HFF-Myc (cell line): ENCODE results near the gene FCER2.
A peak's percentile ranks its signal among the peaks of the same experiment; 100 is the strongest.

Source experiments
- DNase-seq: peaks from one replicate; pipeline ENCODE4 v3.0.0-alpha.2; 2011; ENCODE audit warnings: low read depth; ENCODE audit errors: extremely low read depth
- H3K4me3 ChIP-seq: replicated peaks from 2 replicates; pipeline ENCODE4 v1.5.1; 2011; ENCODE audit warnings: low read depth, mild to moderate bottlenecking, control low read depth, low read length
- TF ChIP-seq, protein P1 (sequence below): IDR thresholded peaks from 2 replicates; pipeline ENCODE4 v1.5.1; 2012; ENCODE audit warnings: mild to moderate bottlenecking, low read depth, low read length, control low read depth; ENCODE audit errors: missing control alignments

The FCER2 gene

DNA sequence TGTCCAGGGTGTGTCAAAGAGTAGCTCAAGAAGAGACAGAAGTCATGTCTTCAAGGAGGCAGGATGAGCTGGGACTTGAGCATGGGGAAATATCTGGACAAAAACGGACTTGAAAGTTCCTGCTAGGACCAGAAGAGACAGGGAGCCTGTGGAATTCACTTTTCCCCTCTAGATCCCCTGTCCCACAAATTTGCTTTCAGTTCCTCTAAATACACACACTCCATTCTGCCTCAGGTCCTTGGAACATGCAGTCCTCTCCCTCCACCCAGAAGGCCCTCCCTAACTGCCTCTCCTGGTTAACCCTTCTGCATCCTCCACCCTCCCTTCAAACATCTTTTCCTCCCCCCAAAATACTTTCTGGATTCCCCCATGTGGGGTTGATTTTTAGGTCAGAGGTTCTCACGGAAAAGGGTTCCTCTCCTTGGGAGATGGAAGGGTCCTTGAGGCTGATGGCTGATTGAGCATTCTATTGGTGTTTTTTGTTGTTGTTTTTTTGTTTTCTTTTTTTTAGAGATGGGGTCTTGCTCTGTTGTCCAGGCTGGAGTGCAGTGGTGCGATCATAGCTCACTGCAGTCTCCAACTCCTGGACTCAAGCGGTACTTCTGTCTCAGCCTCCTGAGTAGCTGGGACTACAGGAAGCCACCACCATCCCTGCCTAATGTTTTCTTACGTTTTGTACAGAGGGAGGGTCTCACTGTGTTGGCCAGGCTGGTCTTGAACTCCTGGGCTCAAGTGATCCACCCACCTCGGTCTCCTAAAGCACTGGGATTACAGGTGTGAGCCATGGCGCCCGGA lies 40.0 kb downstream of the FCER2 start:
- TF ChIP-seq, protein P1, sequence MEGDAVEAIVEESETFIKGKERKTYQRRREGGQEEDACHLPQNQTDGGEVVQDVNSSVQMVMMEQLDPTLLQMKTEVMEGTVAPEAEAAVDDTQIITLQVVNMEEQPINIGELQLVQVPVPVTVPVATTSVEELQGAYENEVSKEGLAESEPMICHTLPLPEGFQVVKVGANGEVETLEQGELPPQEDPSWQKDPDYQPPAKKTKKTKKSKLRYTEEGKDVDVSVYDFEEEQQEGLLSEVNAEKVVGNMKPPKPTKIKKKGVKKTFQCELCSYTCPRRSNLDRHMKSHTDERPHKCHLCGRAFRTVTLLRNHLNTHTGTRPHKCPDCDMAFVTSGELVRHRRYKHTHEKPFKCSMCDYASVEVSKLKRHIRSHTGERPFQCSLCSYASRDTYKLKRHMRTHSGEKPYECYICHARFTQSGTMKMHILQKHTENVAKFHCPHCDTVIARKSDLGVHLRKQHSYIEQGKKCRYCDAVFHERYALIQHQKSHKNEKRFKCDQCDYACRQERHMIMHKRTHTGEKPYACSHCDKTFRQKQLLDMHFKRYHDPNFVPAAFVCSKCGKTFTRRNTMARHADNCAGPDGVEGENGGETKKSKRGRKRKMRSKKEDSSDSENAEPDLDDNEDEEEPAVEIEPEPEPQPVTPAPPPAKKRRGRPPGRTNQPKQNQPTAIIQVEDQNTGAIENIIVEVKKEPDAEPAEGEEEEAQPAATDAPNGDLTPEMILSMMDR = no peak
- DNase-seq = no peak

DNA sequence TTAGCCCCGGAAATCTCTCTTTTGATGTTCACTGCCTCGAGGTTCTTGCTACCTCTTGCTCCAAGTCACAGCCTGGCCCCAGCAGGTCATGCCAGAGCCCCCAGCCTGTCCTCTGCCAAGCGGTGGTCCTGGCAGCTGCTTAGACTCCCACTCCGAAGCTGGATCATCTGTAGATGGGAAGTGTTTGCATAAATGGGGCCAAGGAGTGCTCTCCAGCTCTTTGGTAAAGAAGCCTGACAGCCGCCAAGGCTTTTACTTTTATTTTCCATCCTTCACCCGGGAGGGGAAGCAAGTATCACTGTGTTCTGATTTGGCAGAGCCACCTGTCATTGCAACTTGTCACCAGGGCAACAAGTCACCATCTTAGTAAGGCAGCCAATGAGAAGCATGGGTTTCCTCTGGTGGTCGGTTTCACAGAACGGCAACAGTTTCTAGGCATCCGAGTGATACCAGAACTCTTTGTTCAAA lies 43.7 kb downstream of the FCER2 start:
- TF ChIP-seq, protein P1 = no peak
- no peak overlapping the region for H3K4me3 ChIP-seq
- DNase-seq = no peak

More for the DNA sequence above, 40.0 kb downstream of the FCER2 start:
- no peak overlapping the region for H3K4me3 ChIP-seq

DNA sequence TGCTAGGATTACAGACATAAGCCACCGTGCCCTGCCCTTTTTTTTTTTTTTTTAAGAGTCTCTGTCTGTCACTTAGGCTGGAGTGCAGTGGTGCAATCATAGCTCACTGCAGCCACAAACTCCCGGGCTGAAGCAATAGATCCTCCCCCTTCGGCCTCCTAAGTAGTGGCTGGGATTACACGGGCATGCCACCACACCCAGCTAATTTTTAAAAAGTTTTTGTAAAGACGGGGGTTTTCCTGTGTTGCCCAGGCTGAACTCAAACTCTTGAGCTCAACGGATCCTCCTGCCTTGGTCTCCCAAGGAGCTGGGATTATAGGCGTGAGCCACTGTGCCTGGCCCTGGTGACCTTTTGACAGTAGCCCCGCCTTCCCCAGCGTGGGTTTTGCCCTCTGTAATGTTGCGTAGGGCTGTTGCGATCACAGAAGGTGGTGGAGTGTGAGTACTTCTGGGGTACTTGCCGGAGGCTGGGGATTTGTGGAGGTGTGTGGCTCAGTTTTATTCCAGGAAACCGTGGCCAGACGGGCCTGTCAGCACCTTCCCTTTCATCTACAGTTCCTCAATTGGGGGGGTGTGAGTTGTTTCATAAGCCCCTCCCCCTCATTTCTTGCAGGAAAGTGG lies 44.7 kb downstream of the FCER2 start:
- TF ChIP-seq, protein P1 = no peak
- no peak overlapping the region for H3K4me3 ChIP-seq
- DNase-seq = no peak

DNA sequence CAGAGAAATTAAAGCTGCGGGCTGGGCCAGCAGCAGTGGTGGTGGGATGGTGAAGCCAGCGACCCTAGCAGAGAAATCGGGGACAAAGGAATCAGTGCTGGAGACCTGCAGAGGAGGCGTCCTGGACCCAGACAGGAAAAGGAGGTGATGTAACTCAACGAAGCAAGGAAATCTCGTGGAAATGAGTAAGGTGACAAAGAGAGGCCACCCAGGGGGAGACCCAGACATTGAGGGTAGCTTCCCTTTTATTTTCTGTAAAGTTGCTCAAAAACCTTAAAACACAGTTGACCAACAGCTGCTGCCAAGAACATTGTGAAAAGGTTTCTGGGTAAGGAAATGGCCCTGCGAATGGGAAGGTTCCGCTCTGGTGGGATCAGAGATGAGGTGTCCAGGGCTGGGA lies 46.4 kb downstream of the FCER2 start:
- no peak for DNase-seq
- TF ChIP-seq, protein P1 = no peak
- no peak overlapping the region for H3K4me3 ChIP-seq

DNA sequence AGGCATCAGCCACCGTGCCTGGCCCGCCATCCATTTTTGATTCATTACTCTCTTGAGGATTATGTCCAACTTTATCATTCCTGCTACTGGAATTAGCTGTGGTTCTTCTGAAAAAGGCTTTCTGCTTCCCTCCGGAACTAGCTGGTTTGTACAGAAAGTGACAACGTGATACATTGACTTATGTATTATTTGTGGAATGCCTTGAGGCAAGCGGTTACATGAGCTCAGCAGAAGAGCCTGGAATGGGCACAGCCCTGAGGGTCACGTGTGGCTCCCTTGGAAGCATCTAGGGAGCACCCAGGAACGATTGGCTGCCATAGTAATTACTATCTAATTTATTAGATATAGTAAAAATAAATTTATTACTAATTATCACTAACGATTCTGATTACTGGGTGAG lies 47.5 kb downstream of the FCER2 start:
- no peak for DNase-seq
- TF ChIP-seq, protein P1 = no peak
- H3K4me3 ChIP-seq = no peak overlapping the region

DNA sequence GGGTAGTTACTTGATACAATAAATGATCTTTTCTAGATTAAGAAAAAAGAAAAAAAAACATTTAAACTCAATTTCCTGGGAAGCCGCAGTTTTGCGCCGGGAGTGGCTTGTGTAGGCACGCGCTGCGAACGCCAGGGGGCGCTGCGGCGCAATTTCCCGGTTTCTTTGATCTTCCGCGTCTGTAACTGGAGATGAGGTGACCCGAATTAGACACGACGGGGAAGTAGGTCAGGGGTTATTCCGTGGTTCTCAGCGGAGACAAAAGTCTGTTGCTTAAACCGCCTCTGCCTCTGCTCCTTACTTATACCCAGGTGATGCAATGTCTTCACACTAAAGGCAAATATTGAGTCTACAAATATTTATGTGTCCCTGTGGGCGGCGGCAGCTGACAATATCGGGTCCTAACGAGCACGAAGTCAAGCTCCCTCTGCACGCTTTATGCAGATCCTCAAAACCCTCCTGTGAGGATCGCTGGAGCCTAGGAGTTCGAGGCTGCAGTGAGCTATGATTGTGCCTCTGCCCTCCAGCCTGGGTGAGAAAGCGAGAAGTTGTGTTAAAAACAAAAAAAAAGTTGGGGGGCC lies 49.8 kb downstream of the FCER2 start:
- H3K4me3 ChIP-seq = no peak overlapping the region
- peak; percentile 55 for DNase-seq
- TF ChIP-seq, protein P1 = peak; percentile 97
